Vagina (tissue), 2 donors: ENCODE results near the gene CAMKMT. TPM values are rescaled to one million over a fixed set of nuclear protein-coding genes. Genes with fewer than 3 reads are reported as not detected.

Experiments
- DNase-seq, 2 donors: peaks; one replicate each; pipeline ENCODE4 v3.0.0-alpha.2; 2017; ENCODE audit errors: extremely low spot score in 2 of 2
- H3K27ac ChIP-seq: fragments of 200-600 bp; sonication (generic); one replicate; pipeline ENCODE4 v1.5.1; 2019
- H3K27me3 ChIP-seq: fragments of 200-600 bp; sonication (generic); one replicate; pipeline ENCODE4 v1.5.1; 2019
- H3K36me3 ChIP-seq, 2 donors: fragments of 200-600 bp; sonication (generic); one replicate each; pipeline ENCODE4 v1.5.1; 2017 to 2019
- H3K4me1 ChIP-seq: fragments of 200-600 bp; sonication (generic); one replicate; pipeline ENCODE4 v1.5.1; 2019
- H3K4me3 ChIP-seq, 2 donors: fragments of 200-600 bp; sonication (generic); 1 replicate in 1 of 2; 2 replicates in 1 of 2; pipeline ENCODE4 v1.5.1; 2016 to 2019
- H3K9me3 ChIP-seq: fragments of 200-600 bp; sonication (generic); one replicate; pipeline ENCODE4 v1.5.1; 2019
- POLR2A ChIP-seq, 2 donors: fragments of 450-650 bp; IDR thresholded peaks; one replicate each; pipeline ENCODE4 v1.6.1; 2017; ENCODE audit warnings: antibody characterized with exemption in 2 of 2, mild to moderate bottlenecking in 2 of 2, moderate library complexity in 2 of 2
- POLR2AphosphoS5 ChIP-seq, 2 donors: sonication (generic); formaldehyde crosslinking; IDR thresholded peaks; one replicate each; pipeline ENCODE4 v1.9.0; 2017; ENCODE audit warnings: antibody characterized with exemption in 2 of 2, mild to moderate bottlenecking in 2 of 2, low read depth in 1 of 2; ENCODE audit not compliant: insufficient read depth in 1 of 2
- intact Hi-C: fragments of 100-400 bp; cut with DNase I; formaldehyde crosslinking; loops from one replicate; pipeline ENCODE4 v1.15.1; 2023
- total RNA-seq: library from RNA; depleted of rRNA; stranded (reverse); fragments of >200 nt; gene quantifications from one replicate; pipeline ENCODE4 v1.2.3, GENCODE V29; 2016
- TF ChIP-seq, protein P1 (sequence below), 3 experiments: fragments of 450-650 bp in 2 of 3; fragments of 200-600 bp in 1 of 3; sonication (generic) in 1 of 3; IDR thresholded peaks; one replicate each; pipeline ENCODE4 v1.5.1; 2017 to 2019; ENCODE audit warnings: antibody characterized with exemption in 3 of 3, mild to moderate bottlenecking in 2 of 3, moderate library complexity in 2 of 3

CAMKMT gene
- total RNA-seq, 1 donor from 2014 or later, result 21.1 TPM

DNA sequence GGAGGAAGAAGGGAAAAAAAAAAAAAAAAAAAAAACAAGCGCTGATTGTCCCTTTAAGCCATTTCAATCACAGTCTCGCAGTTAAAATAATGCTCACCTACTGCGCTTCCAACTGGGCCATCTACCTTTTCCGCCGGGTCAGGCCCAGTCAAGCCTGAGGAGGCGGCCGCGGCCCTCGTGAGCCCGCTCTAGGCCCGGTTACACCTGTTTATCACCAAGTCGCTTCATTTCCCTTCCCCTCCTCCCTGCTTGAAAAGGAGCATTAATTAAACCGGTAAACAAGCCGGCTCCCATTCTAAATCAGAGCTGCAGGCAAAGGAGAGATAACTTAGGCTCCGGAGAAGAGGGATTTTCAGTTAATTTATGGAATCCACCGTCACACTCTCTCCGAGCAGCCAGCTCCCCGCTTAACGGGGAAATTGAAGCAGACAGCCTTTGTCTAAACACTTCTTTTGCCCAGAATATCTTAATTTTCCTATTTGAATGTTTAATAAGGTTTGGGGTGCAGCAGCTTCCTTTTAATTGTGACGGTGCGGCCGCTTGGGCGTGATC is 439.6 kb downstream of the CAMKMT start:
- H3K9me3 ChIP-seq, result no peaks in the 10 kb centered on the region
- TF ChIP-seq POLR2A (IDR thresholded peaks at IDR 0.05), result no peak
- TF ChIP-seq POLR2AphosphoS5 (IDR thresholded peaks at IDR 0.05; ENCODE audit: insufficient read depth in 1 of 2, low read depth in 1 of 2), result no peak
- TF ChIP-seq, protein P1, sequence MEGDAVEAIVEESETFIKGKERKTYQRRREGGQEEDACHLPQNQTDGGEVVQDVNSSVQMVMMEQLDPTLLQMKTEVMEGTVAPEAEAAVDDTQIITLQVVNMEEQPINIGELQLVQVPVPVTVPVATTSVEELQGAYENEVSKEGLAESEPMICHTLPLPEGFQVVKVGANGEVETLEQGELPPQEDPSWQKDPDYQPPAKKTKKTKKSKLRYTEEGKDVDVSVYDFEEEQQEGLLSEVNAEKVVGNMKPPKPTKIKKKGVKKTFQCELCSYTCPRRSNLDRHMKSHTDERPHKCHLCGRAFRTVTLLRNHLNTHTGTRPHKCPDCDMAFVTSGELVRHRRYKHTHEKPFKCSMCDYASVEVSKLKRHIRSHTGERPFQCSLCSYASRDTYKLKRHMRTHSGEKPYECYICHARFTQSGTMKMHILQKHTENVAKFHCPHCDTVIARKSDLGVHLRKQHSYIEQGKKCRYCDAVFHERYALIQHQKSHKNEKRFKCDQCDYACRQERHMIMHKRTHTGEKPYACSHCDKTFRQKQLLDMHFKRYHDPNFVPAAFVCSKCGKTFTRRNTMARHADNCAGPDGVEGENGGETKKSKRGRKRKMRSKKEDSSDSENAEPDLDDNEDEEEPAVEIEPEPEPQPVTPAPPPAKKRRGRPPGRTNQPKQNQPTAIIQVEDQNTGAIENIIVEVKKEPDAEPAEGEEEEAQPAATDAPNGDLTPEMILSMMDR (IDR thresholded peaks at IDR 0.05), result no peak
- peaks cover 23% of the 10 kb centered on the region for H3K4me1 ChIP-seq
- H3K4me3 ChIP-seq, result peak overlapping the region in 1 of 2 donors; percentile 16
- no peak overlapping the region for H3K27ac ChIP-seq
- H3K36me3 ChIP-seq, result no peaks in the 10 kb centered on the region
- peaks cover 14% of the 10 kb centered on the region for H3K27me3 ChIP-seq
- no peak for DNase-seq
- intact Hi-C loops, result no loop called here

DNA sequence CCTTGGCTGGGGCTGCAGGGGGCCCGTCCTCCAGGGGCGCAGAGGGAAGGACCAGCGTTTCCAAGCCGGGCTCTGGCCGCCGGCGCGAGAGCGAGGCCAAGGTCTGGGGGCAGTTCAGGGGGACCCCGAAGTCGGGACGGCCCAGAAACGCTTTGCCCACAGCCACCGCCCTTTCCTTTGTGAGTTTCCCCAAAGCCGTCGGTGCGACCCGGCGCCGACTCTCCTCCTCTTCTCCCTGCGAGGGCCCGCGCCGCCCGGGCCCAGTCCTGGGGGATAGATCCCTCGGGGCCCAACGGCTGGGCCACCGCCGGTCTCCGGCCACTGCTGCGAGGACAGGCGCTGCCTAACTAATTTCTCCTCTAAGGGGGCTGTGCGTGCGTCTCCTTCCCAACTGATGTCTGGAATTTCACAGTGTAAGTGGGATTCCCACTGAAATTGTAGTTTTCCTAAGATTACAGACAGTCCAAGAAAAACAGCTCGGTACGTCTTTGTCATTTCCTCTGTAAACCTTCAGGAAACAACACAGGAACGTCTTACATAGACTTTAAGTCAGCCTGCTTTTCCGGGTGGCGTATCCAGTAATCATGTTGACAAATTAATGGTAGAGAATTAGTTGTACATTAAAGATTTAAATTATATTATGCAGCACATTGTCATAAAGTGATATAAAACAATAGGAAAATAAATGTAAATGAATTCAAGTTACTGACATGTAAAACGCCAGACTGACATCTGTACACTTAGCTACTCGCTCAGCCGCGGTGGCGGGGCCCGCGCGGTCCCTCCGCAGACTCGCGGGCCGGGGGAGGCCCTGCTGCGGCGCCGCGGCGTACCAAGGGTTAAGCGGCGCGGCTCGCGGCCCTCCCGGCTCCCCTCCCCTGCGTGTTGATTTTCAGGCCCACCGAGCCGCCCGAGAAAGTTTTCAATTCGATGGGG is 440.4 kb downstream of the CAMKMT start:
- Histone ChIP-seq H3K27ac (no peak overlapping the region), H3K9me3 (no peaks in the 10 kb centered on the region), H3K36me3 (no peaks in the 10 kb centered on the region), H3K4me3 (peak overlapping the region in 1 of 2 donors; percentile 16), H3K4me1 (peaks cover 23% of the 10 kb centered on the region), H3K27me3 (peaks cover 14% of the 10 kb centered on the region)
- TF ChIP-seq POLR2AphosphoS5 (IDR thresholded peaks at IDR 0.05; ENCODE audit: insufficient read depth in 1 of 2, low read depth in 1 of 2) (no peak), POLR2A (IDR thresholded peaks at IDR 0.05) (no peak)
- TF ChIP-seq, protein P1 (IDR thresholded peaks at IDR 0.05), result no peak
- DNase-seq, result no peak
- intact Hi-C loops, result no loop called here

DNA sequence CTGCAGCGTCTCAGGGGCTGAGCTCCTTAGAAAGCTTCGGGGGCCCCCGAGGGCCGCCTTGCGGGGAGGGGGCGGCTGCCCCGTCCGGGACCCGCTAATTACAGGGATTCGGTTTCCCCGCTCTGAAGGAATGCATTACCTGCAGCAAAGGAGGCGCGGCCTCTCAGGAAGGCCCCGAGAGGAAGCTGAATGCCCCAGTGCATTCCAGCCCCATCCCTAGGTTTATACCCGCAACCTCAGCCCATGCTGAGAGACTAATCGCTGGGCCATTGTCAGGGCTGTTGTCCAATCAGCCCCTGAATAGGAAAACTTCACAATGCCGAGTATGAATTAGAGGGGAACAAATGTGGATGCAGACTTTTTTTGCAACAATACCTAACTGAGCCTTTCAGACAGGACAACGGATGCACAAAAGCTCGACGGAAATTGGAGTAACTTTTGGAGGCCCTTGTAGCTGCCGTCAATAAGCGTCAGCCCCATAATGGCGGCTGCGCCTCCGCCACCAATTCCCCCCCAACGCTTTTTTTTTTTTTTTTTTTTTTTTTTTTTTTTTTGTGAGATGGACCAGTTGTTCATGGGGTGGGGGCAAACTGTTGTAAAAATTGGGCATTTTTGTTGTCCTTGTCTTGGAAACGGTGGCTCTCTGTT is 441.2 kb downstream of the CAMKMT start:
- Histone ChIP-seq H3K9me3 (no peaks in the 10 kb centered on the region), H3K36me3 (no peaks in the 10 kb centered on the region), H3K4me3 (peak overlapping the region in 1 of 2 donors; percentile 16), H3K27ac (no peak overlapping the region), H3K4me1 (peaks cover 23% of the 10 kb centered on the region), H3K27me3 (peaks cover 14% of the 10 kb centered on the region)
- TF ChIP-seq POLR2AphosphoS5 (IDR thresholded peaks at IDR 0.05; ENCODE audit: insufficient read depth in 1 of 2, low read depth in 1 of 2), result no peak
- no peak for TF ChIP-seq POLR2A (IDR thresholded peaks at IDR 0.05)
- TF ChIP-seq, protein P1 (IDR thresholded peaks at IDR 0.05), result no peak
- intact Hi-C loops, result no loop called here
- DNase-seq, result no peak

DNA sequence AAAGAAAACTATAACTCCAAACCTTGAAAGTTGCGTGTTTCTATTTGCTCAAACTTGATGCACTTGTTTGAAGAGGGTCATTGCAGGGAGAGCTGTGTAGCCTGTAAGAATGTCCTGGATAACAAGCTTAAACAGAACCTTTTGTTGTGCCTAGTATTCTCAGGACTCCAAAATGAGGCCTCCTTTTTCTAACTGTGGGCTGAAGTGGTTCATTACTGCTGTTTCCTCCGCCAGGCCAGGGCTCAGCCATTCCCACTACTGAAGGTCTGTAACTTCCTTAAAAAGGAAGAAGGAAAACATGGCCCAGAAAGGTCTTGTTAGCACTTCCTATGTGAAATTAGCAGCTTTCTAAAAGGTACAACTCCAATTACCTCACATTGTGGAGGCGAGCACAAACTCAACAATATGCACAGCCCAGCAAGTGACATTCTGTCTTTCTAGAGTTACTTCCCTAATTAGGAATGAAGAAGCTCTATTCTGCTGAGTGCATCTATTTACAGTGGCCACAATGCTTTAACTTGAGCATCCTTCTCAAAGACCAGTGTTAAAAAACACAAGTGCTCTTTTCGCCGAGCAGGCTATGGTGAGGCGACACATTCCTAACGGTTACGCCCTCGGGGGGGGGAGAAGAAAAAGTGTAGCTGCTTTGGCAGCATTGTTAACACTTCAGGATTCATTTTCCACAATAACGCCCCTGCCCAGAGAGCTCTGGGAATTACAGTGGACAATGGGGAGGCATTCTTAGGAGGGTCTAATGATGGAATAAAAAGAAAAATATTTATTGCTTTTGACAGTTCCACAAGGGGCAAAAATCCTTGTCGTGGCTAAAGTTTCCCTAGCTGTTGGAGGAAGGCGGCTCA is 442.9 kb downstream of the CAMKMT start:
- Histone ChIP-seq H3K4me3 (no peak overlapping the region), H3K36me3 (no peaks in the 10 kb centered on the region)

More for the DNA sequence above, 442.9 kb downstream of the CAMKMT start:
- intact Hi-C loops, result no loop called here
- TF ChIP-seq, protein P1 (IDR thresholded peaks at IDR 0.05), result no peak
- TF ChIP-seq POLR2A (IDR thresholded peaks at IDR 0.05), result no peak
- TF ChIP-seq POLR2AphosphoS5 (IDR thresholded peaks at IDR 0.05; ENCODE audit: insufficient read depth in 1 of 2, low read depth in 1 of 2), result no peak
- Histone ChIP-seq H3K9me3 (no peaks in the 10 kb centered on the region), H3K27me3 (peaks cover 14% of the 10 kb centered on the region), H3K4me1 (peaks cover 23% of the 10 kb centered on the region), H3K27ac (no peak overlapping the region)
- DNase-seq, result no peak
